Gastrocnemius medialis (tissue), 4 donors: ENCODE measurements around the gene BCL2L14. TPM values are rescaled to one million over a fixed set of nuclear protein-coding genes. Genes with fewer than 3 reads are reported as not detected.

Source experiments
- ATAC-seq, 2 donors: fragments of 150-250 bp; one replicate each; pipeline ENCODE4 v1.9.1; 2016
- DNase-seq, 2 donors: peaks; one replicate each; pipeline ENCODE4 v3.0.0-alpha.2; 2019
- H3K27ac ChIP-seq, 4 donors: fragments of 200-600 bp; sonication (generic); 1 replicate in 1 of 4; 2 replicates in 3 of 4; pipeline ENCODE4 v1.5.1; 2016 to 2018; ENCODE audit warnings: mild to moderate bottlenecking in 2 of 4, moderate library complexity in 1 of 4
- H3K27me3 ChIP-seq, 3 donors: fragments of 200-600 bp; sonication (generic) in 2 of 3; 1 replicate in 1 of 3; 2 replicates in 2 of 3; pipeline versions ENCODE4 v1.5.1 to v1.6.0; 2016 to 2019; ENCODE audit warnings: mild to moderate bottlenecking in 1 of 3, moderate library complexity in 1 of 3
- H3K36me3 ChIP-seq, 2 donors: fragments of 200-600 bp; sonication (generic) in 1 of 2; one replicate each; pipeline ENCODE4 v1.5.1; 2017 to 2018
- H3K4me1 ChIP-seq, 2 donors: fragments of 200-600 bp; sonication (generic) in 1 of 2; one replicate each; pipeline ENCODE4 v1.5.1; 2016 to 2017; ENCODE audit warnings: mild to moderate bottlenecking in 2 of 2
- H3K4me3 ChIP-seq, 4 donors: fragments of 200-600 bp; sonication (generic) in 3 of 4; 1 replicate in 1 of 4; 2 replicates in 3 of 4; pipeline ENCODE4 v1.5.1; 2016 to 2019; ENCODE audit warnings: mild to moderate bottlenecking in 2 of 4
- H3K9me3 ChIP-seq, 3 donors: fragments of 200-600 bp; sonication (generic) in 2 of 3; 1 replicate in 1 of 3; 2 replicates in 2 of 3; pipeline ENCODE4 v1.5.1; 2016 to 2019
- CTCF ChIP-seq, 5 experiments: fragments of 450-650 bp in 3 of 5; fragments of 200-600 bp in 2 of 5; sonication (generic) in 2 of 5; IDR thresholded peaks in 4 of 5; conservative IDR thresholded peaks in 1 of 5; 1 replicate in 4 of 5; 2 replicates in 1 of 5; pipeline ENCODE4 v1.5.1; 2016 to 2019; ENCODE audit warnings: antibody characterized with exemption in 5 of 5, mild to moderate bottlenecking in 3 of 5, moderate library complexity in 3 of 5
- POLR2A ChIP-seq, 2 donors: fragments of 450-650 bp; IDR thresholded peaks; one replicate each; pipeline ENCODE4 v1.6.1; 2017; ENCODE audit warnings: antibody characterized with exemption in 2 of 2, mild to moderate bottlenecking in 2 of 2, moderate library complexity in 2 of 2
- in situ Hi-C, 4 donors: fragments of 200-750 bp; cut with MboI; loops; one replicate each; pipeline versions ENCODE4 v1.15.0 to v1.8.0; 2017; ENCODE audit warnings: low sequenced_read_pairs in 4 of 4
- intact Hi-C: fragments of 100-400 bp; cut with DNase I; formaldehyde crosslinking; loops from one replicate; pipeline ENCODE4 v1.15.1; 2023; ENCODE audit warnings: low total_unique reads
- total RNA-seq, 4 donors: library from RNA; depleted of rRNA; stranded (reverse); fragments of >200 nt; gene quantifications; one replicate each; pipeline versions ENCODE4 v1.1.0 to v1.2.3, GENCODE V29; 2016

BCL2L14 gene
- total RNA-seq, 4 donors from 2014 or later, result not detected

GRCh38 chr12:12064596-12064995 is 6.1 kb upstream of the BCL2L14 start:
- no peak for ATAC-seq
- intact Hi-C loops, result no loop called here

GRCh38 chr12:12068751-12069150 is 2.0 kb upstream of the BCL2L14 start:
- TF ChIP-seq CTCF (IDR thresholded peaks at IDR 0.05 in 4 of 5, conservative IDR thresholded peaks at IDR 0.05 in 1 of 5) (no peak), POLR2A (IDR thresholded peaks at IDR 0.05) (no peak)
- in situ Hi-C loops (no loop called here), intact Hi-C loops (no loop called here)
- ATAC-seq, result no peak
- no peak for DNase-seq
- no peak overlapping the region for H3K4me3 ChIP-seq
- H3K9me3 ChIP-seq, result no peaks in the 10 kb centered on the region
- no peaks in the 10 kb centered on the region for H3K36me3 ChIP-seq
- H3K4me1 ChIP-seq, result no peaks in the 10 kb centered on the region
- no peaks in the 10 kb centered on the region for H3K27me3 ChIP-seq
- no peak overlapping the region for H3K27ac ChIP-seq

More at GRCh38 chr12:12064596-12064995, 6.1 kb upstream of the BCL2L14 start:
- Histone ChIP-seq H3K4me1 (no peaks in the 10 kb centered on the region), H3K4me3 (no peak overlapping the region), H3K27ac (no peak overlapping the region), H3K27me3 (no peaks in the 10 kb centered on the region), H3K9me3 (no peaks in the 10 kb centered on the region), H3K36me3 (no peaks in the 10 kb centered on the region)
- in situ Hi-C loops, result no loop called here
- DNase-seq, result no peak
- TF ChIP-seq POLR2A (IDR thresholded peaks at IDR 0.05) (no peak), CTCF (IDR thresholded peaks at IDR 0.05 in 4 of 5, conservative IDR thresholded peaks at IDR 0.05 in 1 of 5) (no peak)

GRCh38 chr12:12069821-12070548 is 754 bp upstream of the BCL2L14 start:
- ATAC-seq, result no peak
- Histone ChIP-seq H3K4me3 (no peak overlapping the region), H3K27me3 (no peaks in the 10 kb centered on the region), H3K4me1 (no peaks in the 10 kb centered on the region), H3K36me3 (no peaks in the 10 kb centered on the region), H3K27ac (no peak overlapping the region), H3K9me3 (no peaks in the 10 kb centered on the region)
- TF ChIP-seq POLR2A (IDR thresholded peaks at IDR 0.05), result no peak
- TF ChIP-seq CTCF (IDR thresholded peaks at IDR 0.05 in 4 of 5, conservative IDR thresholded peaks at IDR 0.05 in 1 of 5), result no peak
- in situ Hi-C loops, result no loop called here
- no peak for DNase-seq
- intact Hi-C loops, result no loop called here

GRCh38 chr12:12072064-12072760 is 1.5 kb downstream of the BCL2L14 start:
- Histone ChIP-seq H3K9me3 (no peaks in the 10 kb centered on the region), H3K27ac (no peak overlapping the region), H3K36me3 (no peaks in the 10 kb centered on the region), H3K4me1 (no peaks in the 10 kb centered on the region), H3K4me3 (no peak overlapping the region), H3K27me3 (no peaks in the 10 kb centered on the region)
- TF ChIP-seq CTCF (IDR thresholded peaks at IDR 0.05 in 4 of 5, conservative IDR thresholded peaks at IDR 0.05 in 1 of 5) (no peak), POLR2A (IDR thresholded peaks at IDR 0.05) (no peak)
- ATAC-seq (no peak), DNase-seq (no peak)
- intact Hi-C loops (no loop called here), in situ Hi-C loops (no loop called here)
